Inflammatory macrophage treated with lipopolysaccharide for 4 hours (primary cell): Measurements from ENCODE around the gene KLHL40.
"Not testable (repeated sequence)": the region's sequence is repeated elsewhere in the genome, so short reads cannot be mapped to it uniquely, and the experiment has no call there.

Experiments used
- DNase-seq: peaks from one replicate; pipeline ENCODE4 v3.0.0-alpha.2; 2020

KLHL40 gene

GRCh38 chr3:42705962-42706585 is 20.7 kb downstream of the KLHL40 start:
- DNase-seq, result no peak

GRCh38 chr3:42706721-42707619 is 21.6 kb downstream of the KLHL40 start:
- no peak for DNase-seq

- no peak for DNase-seq
These were observed 22.5 kb downstream of the KLHL40 start for GRCh38 chr3:42707620-42708355.

- no peak for DNase-seq
These were observed 23.3 kb downstream of the KLHL40 start for GRCh38 chr3:42708611-42709151.

GRCh38 chr3:42709621-42710020 is 24.3 kb downstream of the KLHL40 start:
- DNase-seq, result no peak

- no peak for DNase-seq
These were observed 25.1 kb downstream of the KLHL40 start for GRCh38 chr3:42710323-42711021.

GRCh38 chr3:42711491-42712343 is 26.4 kb downstream of the KLHL40 start:
- DNase-seq, result no peak

GRCh38 chr3:42712344-42712648 is 27.0 kb downstream of the KLHL40 start:
- DNase-seq, result no peak

- DNase-seq, result no peak
These were observed 27.5 kb downstream of the KLHL40 start for GRCh38 chr3:42712688-42713372.

GRCh38 chr3:42713747-42714146 is 28.4 kb downstream of the KLHL40 start:
- no peak for DNase-seq

GRCh38 chr3:42714171-42714852 is 29.0 kb downstream of the KLHL40 start:
- no peak for DNase-seq

- peak; percentile 56 for DNase-seq
These were observed 32.0 kb downstream of the KLHL40 start for GRCh38 chr3:42717306-42717705.

GRCh38 chr3:42718338-42718737 is 33.0 kb downstream of the KLHL40 start:
- no peak for DNase-seq

GRCh38 chr3:42719002-42719401 is 33.7 kb downstream of the KLHL40 start:
- no peak for DNase-seq

GRCh38 chr3:42720126-42720525 is 34.8 kb downstream of the KLHL40 start:
- peak; percentile 77 for DNase-seq

- DNase-seq, result peak; percentile 7
These were observed 36.4 kb downstream of the KLHL40 start for GRCh38 chr3:42721690-42722089.

- DNase-seq, result not testable (repeated sequence)
These were observed 37.1 kb downstream of the KLHL40 start for GRCh38 chr3:42722442-42722841.

- DNase-seq, result peak; percentile 68
These were observed 37.9 kb downstream of the KLHL40 start for GRCh38 chr3:42723219-42723618.

GRCh38 chr3:42725454-42725853 is 40.1 kb downstream of the KLHL40 start:
- peak; percentile 2 for DNase-seq

GRCh38 chr3:42728056-42728455 is 42.7 kb downstream of the KLHL40 start:
- DNase-seq, result no peak
